Diencephalon (tissue), 1 donor: ENCODE results near the gene DAZAP1. TPM values are rescaled to one million over a fixed set of nuclear protein-coding genes. Genes with fewer than 3 reads are reported as not detected.

Source experiments
- total RNA-seq: library from RNA; depleted of rRNA; stranded (reverse); fragments of >200 nt; gene quantifications from one replicate; pipeline ENCODE4 v1.2.3, GENCODE V29; 2014

Gene DAZAP1
- 27.2 TPM for total RNA-seq

DNA sequence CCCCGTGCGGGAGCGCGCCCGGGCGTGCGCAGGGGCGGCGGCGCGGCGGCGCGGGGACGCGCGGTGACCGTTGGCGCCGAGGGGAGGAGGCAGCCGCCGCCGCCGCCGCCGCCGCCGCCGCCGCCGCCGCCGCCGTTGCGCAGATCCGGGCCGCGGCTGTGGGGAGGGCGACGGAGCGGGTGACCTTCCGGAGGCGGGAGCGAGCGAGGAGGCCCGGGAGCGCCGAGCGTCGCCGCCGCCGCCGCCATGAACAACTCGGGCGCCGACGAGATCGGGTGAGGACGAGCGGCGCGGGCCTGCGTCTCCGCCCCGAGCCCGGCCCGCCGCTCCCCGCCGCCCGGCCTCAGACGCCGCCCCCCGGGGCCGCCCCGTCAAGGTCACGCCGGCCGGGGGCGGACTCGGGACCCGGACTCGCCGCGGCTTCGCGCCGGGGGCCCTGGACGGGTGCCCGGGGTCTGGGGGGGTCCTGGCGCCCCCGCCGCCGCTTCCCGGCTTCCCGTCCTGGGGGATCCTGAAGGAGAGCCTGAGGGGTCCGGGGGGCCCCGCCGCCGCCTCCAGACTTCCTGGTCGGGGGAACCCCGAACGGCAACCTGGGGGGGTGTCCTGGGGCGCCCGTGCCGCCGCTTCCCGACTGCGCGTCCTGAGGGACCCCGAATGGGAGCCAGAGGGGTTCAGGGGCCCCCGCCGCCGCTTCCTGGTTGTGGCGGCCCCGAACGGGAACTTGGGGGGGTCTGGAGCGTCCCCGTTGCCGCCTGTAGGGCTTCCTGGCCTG, at the start of gene DAZAP1:
Gene DAZAP1, plus strand, starts transcription at position 59 of the 772 bp plus-strand sequence. Its CDS starts 188 bp downstream, at position 247.

DNA sequence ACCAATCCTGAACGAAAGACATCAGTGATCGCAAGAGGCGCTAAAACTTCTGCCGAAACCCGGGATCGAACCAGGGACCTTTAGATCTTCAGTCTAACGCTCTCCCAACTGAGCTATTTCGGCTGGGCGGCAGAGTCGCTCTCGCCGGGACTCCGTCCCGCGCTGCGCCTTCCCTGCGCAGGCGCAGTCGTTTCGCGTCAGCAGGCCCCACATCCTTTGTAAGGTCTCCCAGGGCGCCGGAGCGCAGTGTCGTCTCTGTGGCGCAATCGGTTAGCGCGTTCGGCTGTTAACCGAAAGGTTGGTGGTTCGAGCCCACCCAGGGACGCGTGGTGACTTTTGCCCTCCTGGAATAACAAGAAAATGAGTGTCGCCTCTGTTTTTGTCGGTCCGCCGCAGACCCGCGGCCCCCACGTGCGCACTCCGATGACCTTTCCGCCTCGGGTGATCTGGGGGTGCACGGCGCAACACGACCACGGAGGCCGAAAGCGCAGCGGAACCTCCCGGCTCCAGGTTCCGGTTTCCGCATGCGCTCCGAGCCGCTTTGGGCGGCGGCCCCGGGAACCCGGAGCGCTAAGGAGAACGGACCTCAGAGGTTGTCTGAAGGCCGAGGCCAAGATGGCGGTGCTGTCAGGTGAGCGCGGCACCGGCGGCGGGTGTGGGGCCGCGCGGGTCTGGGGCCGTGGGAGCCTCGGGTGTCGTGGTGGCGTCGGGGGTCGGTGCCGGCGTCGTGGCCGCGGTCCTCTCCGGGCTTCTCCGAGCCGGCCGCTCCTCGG, 23.9 kb upstream of the DAZAP1 start, which contains the start of gene NDUFS7:
Gene NDUFS7, plus strand, starts transcription at position 596 of the 773 bp plus-strand sequence. Its CDS starts 20 bp downstream, at position 616.

DNA sequence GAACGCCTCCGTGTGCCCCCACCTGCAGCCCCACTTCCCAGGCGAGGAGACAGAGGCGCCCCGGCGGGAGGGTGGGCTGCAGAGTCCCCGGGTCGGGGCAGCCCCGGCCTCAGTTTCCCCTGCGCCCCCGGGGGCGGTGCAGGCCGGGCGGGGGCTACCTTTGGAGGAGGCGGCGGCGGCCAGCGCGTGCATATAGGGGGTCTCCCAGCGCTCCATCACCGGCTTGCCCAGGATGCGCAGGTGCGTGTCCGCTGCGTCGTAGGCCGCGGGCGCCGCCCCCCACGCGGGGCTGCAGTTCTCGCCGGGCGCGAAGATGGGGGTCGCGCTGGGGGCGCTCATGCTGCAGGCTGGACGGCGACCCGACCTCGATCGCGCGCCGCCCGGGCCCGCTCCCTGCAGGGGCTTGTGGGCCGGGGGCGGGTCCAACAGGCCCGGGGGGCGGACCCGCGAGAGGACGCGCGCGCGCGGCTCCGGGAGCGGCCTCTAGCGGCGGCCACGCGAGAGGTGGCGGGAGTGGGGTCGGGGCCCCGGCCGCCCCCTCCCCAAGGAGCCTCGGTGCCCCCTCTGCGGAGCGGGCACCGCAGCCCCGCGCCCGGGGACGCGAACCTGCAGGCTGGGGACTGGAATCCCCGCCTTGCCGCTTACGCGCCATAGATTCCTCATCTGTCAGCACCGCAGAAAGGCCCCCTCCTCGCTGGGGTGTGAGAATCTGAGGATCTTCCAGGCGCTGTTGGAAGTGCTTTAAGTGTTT, 6.1 kb upstream of the DAZAP1 start, which contains the start of gene GAMT:
Gene GAMT, minus strand, starts transcription at position 405 of the 751 bp plus-strand sequence. Its CDS starts 66 bp downstream, at position 339.

DNA sequence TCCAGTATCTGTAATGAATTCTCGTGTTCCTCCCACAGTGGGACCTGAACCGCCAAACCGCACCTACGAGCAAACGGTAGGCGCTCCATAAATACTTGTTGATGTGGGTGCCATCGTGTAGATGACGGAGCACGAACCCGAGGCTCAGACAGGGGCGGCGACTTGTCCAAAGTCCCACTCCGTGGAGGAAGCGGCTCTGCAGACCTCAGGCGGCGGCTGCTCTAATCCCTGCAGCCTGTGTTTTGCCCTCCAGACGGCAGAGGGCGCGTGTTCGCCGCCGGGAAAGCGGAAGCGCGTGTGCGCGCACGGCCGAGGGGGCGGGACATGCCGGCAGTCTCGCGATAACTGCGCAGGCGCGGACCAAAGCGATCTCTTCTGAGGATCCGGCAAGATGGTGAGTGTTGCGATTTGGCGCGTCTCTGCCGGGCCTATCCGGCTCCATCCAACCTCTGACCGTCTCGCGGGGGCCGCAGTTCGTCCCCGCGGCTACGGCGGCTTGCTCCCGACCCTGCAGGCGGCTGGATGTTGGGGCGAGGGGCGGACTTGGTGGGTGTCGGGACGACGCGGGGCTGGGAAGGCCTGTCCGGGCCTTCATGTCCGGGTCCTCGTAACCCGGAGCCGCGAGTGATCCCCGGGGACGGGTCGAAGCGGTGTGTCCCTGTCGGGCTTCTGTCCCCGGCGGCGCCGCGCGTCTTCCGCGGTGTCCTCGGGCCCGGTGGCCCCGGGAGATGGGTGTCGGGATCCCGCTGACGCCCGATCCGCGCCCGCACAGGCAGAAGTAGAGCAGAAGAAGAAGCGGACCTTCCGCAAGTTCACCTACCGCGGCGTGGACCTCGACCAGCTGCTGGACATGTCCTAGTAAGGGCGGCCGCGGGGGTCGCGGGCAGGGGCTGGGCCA, 30.9 kb downstream of the DAZAP1 start, which contains the start of gene RPS15:
Gene RPS15, plus strand, starts transcription at position 362 of the 898 bp plus-strand sequence. Its CDS starts 30 bp downstream, at position 392.

DNA sequence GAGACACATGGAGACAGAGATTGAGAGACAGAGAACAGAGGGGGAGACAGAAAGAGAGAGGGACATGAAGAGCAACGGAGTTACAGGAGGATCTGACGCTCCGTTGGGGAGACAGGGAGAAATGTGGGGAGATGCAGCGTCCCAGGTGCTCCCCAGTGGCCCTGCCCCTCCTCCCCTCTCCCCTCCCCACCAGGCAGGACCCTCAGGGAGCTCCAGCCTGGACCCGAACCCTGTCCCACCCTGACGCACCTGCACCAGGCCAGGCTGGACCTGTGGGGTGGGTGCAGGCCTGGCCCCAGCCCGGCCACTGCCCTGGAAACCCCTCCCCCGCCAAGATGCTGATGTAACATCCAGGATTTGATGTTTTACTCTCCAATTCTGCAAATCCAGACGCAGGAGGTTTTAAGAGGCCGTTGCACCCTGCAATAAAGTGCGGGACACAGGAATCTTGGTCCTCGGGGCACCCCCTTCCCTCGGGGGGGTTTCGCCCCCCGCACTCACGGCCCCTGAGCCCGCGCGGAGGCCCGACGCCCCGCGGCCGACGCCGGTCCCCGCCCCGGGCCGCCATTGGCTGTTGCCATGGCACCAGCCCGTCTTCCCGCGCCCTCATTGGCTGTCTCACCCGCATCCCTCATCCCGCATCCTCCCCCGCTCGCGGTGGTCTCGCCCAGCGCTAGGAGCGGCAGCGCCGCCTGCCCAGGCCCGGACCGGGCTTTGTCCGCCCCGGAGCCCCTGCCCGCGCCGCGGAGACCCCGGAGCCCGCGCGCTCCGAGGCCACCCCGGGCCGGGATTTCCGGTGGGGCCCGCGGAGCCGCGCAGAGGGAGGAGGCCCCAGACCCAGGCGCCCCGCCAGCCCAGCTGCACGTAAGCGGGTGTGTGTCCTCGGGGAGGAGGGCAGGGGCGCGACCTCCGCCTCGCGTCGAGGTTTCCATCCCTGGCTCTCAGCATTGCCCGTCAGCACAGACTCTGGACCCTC, 42.4 kb downstream of the DAZAP1 start, which contains the start of gene APC2:
Gene APC2, plus strand, starts transcription at position 655 of the 976 bp plus-strand sequence. CDS start 2,881 bp downstream, outside the sequence.

DNA sequence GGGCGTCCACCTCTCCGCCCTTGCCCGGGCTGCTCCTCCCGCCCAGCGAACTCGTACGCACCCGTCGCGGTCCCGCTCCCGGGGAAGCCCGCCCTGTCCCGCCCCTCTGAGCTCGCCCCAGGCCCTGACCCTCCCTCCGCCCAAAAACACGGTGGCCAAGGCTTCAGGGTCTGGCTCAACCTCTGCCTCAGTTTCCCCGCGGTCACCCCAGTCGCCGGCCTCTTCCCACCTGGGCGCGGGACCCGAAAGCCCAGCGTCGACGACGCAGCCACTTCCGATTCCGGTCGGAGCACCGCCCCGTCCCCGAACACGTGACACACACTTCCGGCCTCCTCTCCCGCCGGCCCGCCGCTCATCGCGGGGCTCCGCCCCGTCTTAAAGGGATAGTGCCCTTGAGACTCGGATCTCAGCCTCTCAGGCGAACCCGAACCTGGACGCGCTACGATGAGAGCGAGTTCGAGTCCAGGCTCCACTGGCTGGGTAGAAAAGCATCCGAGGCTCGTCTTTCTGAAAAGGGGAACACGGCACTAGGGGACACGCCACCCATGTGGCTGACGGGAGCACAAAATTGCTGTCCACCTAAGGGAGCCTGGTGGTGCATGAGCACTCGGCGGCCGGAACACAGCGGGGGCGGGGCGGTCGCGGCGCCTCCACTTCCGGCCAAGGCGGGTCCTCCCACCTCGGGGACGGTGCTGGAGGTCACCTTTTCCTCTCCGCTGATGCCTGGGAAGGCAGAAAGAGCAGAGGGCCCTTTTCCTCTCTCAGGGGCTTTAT, 71.7 kb downstream of the DAZAP1 start, which contains the start of gene C19orf25:
Gene C19orf25, minus strand, starts transcription at position 282 of the 774 bp plus-strand sequence. CDS start 312 bp downstream, outside the sequence.

Other genes with a start within 250 kb of the DAZAP1 start
- gene SBNO2, start 233.3 kb upstream of the DAZAP1 start, total RNA-seq = 4.4 TPM
- 45.7 TPM for gene STK11, start 201.8 kb upstream of the DAZAP1 start, total RNA-seq
- gene CBARP, start 169.6 kb upstream of the DAZAP1 start, total RNA-seq = 12.9 TPM
- 18.5 TPM for gene ATP5F1D, start 165.8 kb upstream of the DAZAP1 start, total RNA-seq
- gene MIDN, start 159.0 kb upstream of the DAZAP1 start, total RNA-seq = 14.1 TPM
- gene CIRBP, start 138.3 kb upstream of the DAZAP1 start, total RNA-seq = 512 TPM
- gene FAM174C, start 132.1 kb upstream of the DAZAP1 start, total RNA-seq = 5.8 TPM
- 12.5 TPM for gene EFNA2, start 121.7 kb upstream of the DAZAP1 start, total RNA-seq
- 44.8 TPM for gene NDUFS7, start 23.7 kb upstream of the DAZAP1 start, total RNA-seq
- 22.1 TPM for gene GAMT, start 6.0 kb upstream of the DAZAP1 start, total RNA-seq
- 300 TPM for gene RPS15, start 30.8 kb downstream of the DAZAP1 start, total RNA-seq
- gene APC2, start 42.5 kb downstream of the DAZAP1 start, total RNA-seq = 122 TPM
- gene C19orf25, start 71.6 kb downstream of the DAZAP1 start, total RNA-seq = 22.8 TPM
- 3.9 TPM for gene PCSK4, start 82.8 kb downstream of the DAZAP1 start, total RNA-seq
- gene REEP6, start 83.6 kb downstream of the DAZAP1 start, total RNA-seq = 5.1 TPM
- gene ADAMTSL5, start 105.4 kb downstream of the DAZAP1 start, total RNA-seq = not detected
- gene PLK5, start 116.5 kb downstream of the DAZAP1 start, total RNA-seq = 0.23 TPM
- gene MEX3D, start 160.7 kb downstream of the DAZAP1 start, total RNA-seq = 33.9 TPM
- gene MBD3, start 185.3 kb downstream of the DAZAP1 start, total RNA-seq = 42.4 TPM
- gene UQCR11, start 197.9 kb downstream of the DAZAP1 start, total RNA-seq = 61.8 TPM
- gene TCF3, start 245.0 kb downstream of the DAZAP1 start, total RNA-seq = 27.0 TPM